NCI-H1417 (cell line): ENCODE measurements around the gene CALR.
A peak's percentile ranks its signal among the peaks of the same experiment; 100 is the strongest.
"Not testable (repeated sequence)": the region's sequence is repeated elsewhere in the genome, so short reads cannot be mapped to it uniquely, and the experiment has no call there.

ENCODE experiments used
- DNase-seq, 3 experiments: peaks; one replicate each; lab custom pipeline; 2025; lab: John Stamatoyannopoulos, UW

Gene CALR

GRCh38 chr19:12937927-12938778 lies at the start of gene CALR:
Gene CALR (plus strand): TSS chr19:12938609. CDS start chr19:12938680, 71 bp downstream.
- peak; percentile 96 to 100 (median 100) for DNase-seq

GRCh38 chr19:12890299-12890786 lies 48.1 kb upstream of the CALR start:
- not testable (repeated sequence) for DNase-seq

DNA sequence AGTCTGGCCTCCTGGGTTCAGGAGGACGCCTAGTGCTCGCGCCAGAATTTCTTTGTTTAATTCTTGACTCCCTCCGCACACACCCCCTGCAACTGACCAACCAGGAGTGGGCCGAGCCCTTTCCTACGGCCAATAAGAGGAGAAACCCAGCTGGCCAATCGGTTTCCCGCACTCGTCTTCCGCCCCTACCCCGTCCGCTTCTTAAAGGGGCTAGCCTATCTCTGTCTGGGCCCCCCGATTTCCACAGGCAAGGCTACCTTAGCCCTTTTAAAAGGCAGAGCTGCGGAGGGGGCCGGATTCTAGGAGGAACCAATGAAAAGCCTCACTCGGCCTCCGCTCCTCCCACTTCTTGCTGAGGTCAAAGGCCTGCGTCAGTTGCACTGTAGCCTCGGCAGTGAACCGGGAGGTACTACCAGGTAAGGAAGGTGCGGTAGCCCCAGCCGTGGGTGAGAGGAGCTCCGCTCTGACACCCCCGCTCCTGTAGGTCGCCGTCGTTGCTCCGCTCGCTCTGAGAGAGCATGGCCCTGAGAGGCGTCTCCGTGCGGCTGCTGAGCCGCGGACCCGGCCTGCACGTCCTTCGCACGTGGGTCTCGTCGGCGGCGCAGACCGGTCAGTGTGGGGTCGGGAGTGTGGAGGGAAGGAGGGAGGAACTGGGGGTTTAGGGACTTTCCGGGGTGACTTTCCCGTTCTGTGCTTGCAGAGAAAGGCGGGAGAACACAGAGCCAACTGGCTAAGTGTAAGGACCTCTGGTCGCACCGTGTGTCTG lies 47.4 kb upstream of the CALR start, which contains the start of gene GCDH:
GCDH (plus strand) TSS at position 374 of the 766 bp plus-strand sequence; CDS start at position 519, 145 bp downstream.
- DNase-seq: peak; percentile 93 to 100 (median 100)

DNA sequence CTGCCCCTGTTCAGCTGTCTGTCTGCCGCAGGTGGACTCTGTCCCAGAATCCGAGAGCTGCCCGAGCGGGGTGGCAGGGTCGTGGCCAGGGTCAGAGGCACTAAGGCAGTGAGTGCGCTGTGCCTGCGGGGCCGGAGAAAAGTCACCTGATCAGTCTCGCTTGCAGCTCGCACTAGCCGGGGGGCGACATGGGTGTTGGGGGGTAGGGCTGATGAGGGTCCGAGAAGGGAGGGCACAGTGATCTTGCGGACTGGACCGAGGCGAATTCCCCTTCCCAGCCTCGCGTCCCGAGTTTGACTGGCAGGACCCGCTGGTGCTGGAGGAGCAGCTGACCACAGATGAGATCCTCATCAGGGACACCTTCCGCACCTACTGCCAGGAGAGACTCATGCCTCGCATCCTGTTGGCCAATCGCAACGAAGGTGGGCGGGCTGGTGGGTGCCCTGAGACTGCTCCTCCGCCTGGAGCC lies 46.8 kb upstream of the CALR start:
- no peak for DNase-seq

DNA sequence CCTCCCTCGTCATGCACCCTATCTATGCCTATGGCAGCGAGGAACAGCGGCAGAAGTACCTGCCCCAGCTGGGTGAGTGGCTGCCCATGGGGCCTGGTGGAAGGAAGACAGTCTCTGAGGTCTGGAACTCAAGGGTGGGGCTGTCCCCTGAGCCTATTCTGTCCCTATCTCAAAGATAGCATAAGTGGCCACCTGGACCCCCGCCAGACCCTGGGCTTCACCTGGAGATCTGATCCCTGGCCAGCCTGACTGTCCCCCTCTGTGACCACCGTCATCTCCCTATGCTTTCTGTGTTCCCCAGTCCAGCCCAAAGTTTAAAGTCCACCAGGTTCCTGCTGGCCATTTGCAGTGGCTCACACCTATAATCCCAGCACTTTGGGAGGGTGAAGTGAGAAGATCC lies 44.8 kb upstream of the CALR start:
- DNase-seq: no peak

DNA sequence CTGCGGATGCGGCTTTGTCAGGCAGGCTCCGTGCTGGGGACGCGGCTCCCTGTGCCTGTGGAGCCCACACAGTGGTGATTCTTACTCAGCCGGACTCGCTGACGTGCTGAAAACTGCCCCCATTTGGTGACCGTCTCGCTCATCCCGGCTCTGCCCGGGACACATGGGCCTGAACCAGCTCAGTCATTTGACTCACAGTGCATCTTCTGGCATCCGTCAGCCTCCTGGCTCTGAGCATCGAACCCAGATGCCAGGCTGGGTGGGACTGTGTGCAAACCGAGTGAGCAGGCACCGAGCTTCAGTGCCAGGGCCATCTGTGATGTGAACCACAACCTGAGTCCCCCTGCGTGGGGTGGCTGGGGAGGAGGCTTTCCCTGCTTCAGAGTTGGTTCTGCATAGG lies 41.9 kb upstream of the CALR start:
- DNase-seq: no peak

DNA sequence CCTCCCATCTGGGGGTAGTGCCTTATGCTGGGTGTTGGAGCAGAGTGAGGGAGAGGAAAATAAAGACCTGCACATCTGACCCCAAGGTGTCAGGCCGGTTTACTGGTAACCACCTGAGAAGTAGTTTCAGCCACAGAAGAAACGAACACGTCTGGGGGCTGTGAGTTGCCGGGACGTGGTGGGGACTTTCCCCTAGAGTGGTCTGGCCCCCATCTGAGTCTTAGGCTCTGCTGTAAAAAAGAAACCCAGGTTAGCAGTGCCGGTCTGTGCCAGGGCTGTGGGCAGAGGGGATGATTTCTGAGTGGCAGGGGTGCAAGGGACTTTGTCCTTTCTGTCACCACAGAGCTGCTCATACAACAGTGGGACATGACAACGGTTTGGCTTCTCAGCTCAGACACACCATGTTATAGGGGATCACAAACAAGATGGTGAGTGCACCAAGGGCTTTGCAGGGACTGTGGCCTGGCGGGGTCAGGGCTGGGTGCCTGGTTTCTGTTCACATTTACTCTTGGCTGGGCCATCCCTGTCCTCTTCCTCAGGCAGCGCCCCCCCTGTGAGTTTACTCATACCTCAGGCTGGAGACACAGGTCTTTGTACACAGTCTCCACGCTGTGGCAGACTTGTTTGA lies 38.4 kb upstream of the CALR start:
- DNase-seq: no peak

- no peak for DNase-seq
Observed at GRCh38 chr19:12907166-12907565, 31.2 kb upstream of the CALR start.

DNA sequence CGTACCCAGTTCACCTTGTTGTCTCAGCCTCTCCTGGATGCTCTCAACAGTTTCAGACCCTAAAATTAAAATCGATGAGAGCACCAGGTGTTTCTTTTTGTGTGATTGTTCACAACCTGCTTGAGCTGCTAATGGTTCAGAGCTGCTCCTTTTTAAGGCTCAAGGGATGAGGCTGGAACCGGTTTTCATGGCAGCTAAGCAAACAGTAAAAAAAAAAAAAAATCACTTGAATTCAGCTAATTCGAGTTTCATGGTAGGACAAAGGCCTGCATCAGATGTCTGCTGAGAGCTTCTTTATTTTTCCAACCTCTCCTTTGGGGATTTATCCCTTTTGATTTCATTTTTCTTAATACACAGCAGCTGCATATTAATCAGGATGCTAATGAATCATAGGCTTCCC lies 25.8 kb upstream of the CALR start:
- DNase-seq: peak; percentile 85 to 99 (median 91)

GRCh38 chr19:12913011-12913561 lies 25.3 kb upstream of the CALR start:
- peak; percentile 84 to 99 (median 97) for DNase-seq

DNA sequence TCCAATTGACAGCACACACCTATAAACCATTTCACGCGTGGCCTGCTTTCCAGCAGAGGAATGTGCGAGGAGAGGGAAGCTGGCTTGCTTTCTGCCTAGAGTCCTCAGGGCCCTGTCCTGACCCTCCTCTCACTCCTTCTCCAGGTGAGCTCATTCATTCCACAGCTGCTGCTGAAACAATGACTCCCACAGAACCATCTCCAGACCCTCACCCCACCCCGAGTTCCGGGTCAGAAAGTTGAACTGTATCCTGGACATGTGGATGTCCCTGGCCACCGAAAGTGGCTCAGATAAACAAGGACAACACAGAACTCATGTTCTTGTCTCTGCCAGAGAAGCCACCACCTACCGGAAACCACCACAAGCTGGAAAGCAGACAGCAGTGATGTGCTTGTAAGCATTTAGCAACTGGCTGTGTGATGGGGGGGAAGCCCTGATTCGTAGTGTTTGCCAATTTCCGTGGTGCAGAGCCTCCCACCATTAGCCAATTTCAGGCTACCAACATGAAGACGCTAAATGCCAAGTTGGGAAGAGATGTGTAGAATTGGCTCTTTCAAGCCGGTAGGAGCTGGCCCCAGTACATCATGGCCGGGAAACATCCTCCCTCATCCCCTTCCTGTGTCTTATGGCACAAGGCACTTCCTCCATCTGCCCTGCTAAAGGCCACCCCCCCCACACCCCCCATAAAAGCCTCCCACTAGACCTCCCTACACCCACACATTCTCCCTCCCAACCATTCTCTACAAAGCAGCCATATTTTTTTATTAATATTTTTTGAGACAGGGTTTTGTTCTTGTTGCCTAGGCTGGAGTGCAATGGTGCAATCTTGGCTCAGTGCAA lies 24.3 kb upstream of the CALR start:
- DNase-seq: peak in 2 of 3 experiments; percentile 77 to 88

DNA sequence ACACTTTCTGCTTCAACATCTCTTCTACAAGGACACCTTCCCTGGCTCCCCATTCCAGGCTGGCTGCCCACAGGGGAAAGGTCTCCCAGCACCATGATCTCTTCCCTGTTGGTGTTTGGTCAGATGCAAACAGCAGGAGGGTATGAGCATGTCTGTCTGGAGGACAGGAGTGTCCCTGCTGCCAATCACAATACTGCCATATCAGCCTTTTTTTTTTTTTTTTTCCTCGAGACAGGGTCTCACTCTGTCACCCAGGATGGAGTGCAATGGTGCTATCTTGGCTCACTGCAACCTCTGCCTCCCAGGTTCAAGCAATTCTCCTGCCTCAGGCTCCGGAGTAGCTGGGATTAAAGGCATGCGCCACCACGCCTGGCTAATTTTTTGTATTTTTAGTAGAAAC lies 22.5 kb upstream of the CALR start:
- DNase-seq: not testable (repeated sequence)

DNA sequence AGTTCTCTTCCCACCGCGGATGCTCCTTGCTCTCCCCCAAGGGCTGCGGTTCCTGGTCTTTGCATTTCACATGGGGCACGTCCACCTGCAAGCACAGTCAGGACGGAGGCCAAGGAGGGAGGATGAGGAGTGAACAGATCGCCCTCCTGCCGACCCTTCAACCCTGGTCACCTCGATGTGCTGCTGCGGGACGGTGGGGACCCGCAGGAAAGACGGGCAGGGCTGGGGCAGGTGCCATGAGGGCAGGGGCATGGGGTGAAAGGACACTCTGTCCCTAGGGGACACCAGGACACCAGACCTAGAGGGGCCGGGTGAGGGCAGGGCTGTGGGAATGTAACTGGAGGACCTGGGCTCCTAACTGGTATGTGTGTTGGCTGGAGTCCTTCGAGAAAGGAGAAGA lies 20.2 kb upstream of the CALR start:
- no peak for DNase-seq

DNA sequence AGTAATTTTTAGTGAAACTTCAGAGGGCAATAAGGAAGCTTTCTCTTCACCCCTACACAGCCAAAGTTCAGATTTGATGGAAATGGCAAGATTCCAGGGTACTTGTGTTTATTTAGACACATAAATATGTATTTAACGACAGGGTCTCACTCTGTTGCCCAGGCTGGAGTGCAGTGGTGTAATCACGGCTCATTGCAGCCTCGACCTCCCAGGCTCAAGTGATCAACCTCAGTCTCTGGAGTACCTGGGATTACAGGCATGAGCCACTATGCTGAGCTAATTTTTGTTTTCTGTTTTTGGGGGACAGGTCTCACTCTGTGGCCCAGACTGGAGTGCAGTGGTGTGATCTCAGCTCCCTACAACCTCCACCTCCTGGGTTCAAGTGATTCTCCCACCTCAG lies 17.4 kb upstream of the CALR start:
- DNase-seq: no peak

DNA sequence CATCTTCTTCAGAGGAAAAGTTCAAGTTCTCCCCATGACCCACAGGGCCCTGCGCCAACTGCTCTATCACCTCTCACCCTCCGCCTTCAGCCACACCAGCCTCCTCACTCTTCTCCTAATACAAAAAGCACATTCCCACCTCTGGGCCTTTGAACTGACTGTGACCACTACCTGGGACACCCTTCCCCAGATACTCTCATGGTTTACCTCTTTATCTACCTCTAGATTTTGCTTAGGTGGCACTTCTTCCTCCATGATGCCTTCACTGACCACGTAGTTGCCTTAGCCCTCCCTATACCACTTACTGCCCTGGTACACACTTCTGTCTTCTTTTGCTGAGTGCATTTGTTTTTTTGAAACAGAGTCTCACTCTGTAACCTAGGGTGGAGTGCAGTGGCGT lies 15.4 kb upstream of the CALR start:
- DNase-seq: no peak

- no peak for DNase-seq
Observed at GRCh38 chr19:12924621-12925310, 13.6 kb upstream of the CALR start.

- no peak for DNase-seq
Observed at GRCh38 chr19:12930002-12930645, 8.3 kb upstream of the CALR start.

DNA sequence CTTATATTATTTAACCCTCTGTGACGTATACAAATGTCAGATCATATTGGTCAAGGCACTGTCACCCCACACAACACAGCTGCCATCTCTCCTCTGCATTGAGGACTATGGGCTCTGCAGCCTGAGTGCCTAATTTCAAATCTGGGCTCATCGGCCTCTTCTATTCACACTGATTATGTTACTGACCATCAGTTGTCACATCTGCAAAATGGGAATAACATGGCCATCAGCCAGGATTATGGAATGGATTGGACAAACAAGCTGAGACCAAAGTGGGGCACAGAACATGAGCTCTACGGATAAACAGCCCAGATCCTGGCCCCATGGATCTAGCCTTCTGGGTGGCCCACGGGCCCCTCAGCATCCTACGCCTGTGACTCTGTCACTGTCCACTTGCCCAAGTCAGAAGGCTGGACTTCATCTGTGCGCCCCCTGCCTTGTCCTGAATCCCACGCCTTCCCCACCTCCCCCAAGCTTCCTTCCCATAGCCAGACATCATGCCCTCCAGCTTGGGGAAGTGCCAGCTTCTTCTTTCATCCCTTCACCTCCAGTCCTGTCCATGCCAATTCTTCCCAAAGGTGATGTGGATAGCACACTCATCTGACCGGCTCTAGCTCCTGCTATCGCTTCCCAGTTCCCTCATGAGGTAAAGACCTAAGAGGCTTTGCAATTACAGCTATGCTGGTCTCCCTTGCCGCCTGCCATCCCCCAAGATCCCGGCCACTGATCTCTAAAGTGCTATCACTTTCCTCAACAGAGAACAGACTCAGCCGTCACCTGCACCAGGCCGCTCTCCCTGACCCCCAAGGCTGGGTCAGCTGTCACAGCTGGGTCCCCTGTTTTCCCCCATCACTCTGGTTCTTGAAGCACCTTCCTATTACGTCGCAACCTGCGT lies 5.8 kb upstream of the CALR start:
- no peak for DNase-seq
